H9 (cell line): ENCODE measurements around the gene MRC2. TPM values are rescaled to one million over a fixed set of nuclear protein-coding genes. Genes with fewer than 3 reads are reported as not detected.

ENCODE experiments used
- DNase-seq: peaks from one replicate; pipeline ENCODE4 v3.0.0-alpha.2; 2017
- H2AFZ ChIP-seq: one replicate; pipeline ENCODE4 v1.6.1; 2013; ENCODE audit warnings: mild to moderate bottlenecking, low read length, control low read depth, moderate library complexity
- H2AK5ac ChIP-seq: 2 replicates; pipeline ENCODE4 v1.6.1; 2013; ENCODE audit warnings: low read length, control low read depth, mixed read lengths; ENCODE audit not compliant: insufficient read length
- H2BK120ac ChIP-seq: one replicate; pipeline ENCODE4 v1.6.1; 2013; ENCODE audit warnings: low read depth, mild to moderate bottlenecking, low read length, control low read depth, inconsistent platforms; ENCODE audit not compliant: poor library complexity, severe bottlenecking
- H2BK12ac ChIP-seq: 2 replicates; pipeline ENCODE4 v1.6.1; 2013; ENCODE audit warnings: low read length, control low read depth, mixed read lengths, low read depth; ENCODE audit not compliant: insufficient read length
- H2BK15ac ChIP-seq: 2 replicates; pipeline ENCODE4 v1.6.1; 2013; ENCODE audit warnings: low read depth, low read length, control low read depth
- H2BK20ac ChIP-seq: one replicate; pipeline ENCODE4 v1.6.1; 2013; ENCODE audit warnings: low read depth, mild to moderate bottlenecking, low read length, control low read depth, inconsistent platforms; ENCODE audit not compliant: poor library complexity, severe bottlenecking
- H2BK5ac ChIP-seq: 2 replicates; pipeline ENCODE4 v1.6.1; 2013; ENCODE audit warnings: low read length, control low read depth, mixed read lengths; ENCODE audit not compliant: insufficient read length
- H3K14ac ChIP-seq: 2 replicates; pipeline ENCODE4 v1.6.1; 2013; ENCODE audit warnings: low read length, control low read depth; ENCODE audit not compliant: insufficient read depth
- H3K18ac ChIP-seq: 2 replicates; pipeline ENCODE4 v1.6.1; 2013; ENCODE audit warnings: low read depth, mild to moderate bottlenecking, mixed read lengths, low read length, control low read depth; ENCODE audit not compliant: insufficient read length
- H3K23ac ChIP-seq: 2 replicates; pipeline ENCODE4 v1.6.1; 2013; ENCODE audit warnings: low read length, control low read depth, mixed read lengths, low read depth; ENCODE audit not compliant: insufficient read length
- H3K23me2 ChIP-seq: 2 replicates; pipeline ENCODE4 v1.6.1; 2013; ENCODE audit warnings: low read depth, mild to moderate bottlenecking, mixed read lengths, low read length, control low read depth; ENCODE audit not compliant: insufficient read length, poor library complexity, severe bottlenecking
- H3K27ac ChIP-seq: 2 replicates; pipeline ENCODE4 v1.5.1; 2013; ENCODE audit warnings: low read length, control low read depth, mixed read lengths, low read depth; ENCODE audit not compliant: insufficient read length
- H3K27me3 ChIP-seq: 2 replicates; pipeline ENCODE4 v1.6.1; 2013; ENCODE audit warnings: low read length, control low read depth, inconsistent platforms; ENCODE audit not compliant: insufficient read depth
- H3K4ac ChIP-seq: 2 replicates; pipeline ENCODE4 v1.6.1; 2013; ENCODE audit warnings: low read depth, mild to moderate bottlenecking, control low read depth, inconsistent platforms, low read length, moderate library complexity
- H3K4me1 ChIP-seq: 2 replicates; pipeline ENCODE4 v1.6.1; 2013; ENCODE audit warnings: low read length, control low read depth, inconsistent platforms; ENCODE audit not compliant: insufficient read depth
- H3K4me2 ChIP-seq: 2 replicates; pipeline ENCODE4 v1.6.1; 2013; ENCODE audit warnings: low read length, control low read depth, mixed read lengths; ENCODE audit not compliant: insufficient read length, insufficient read depth
- H3K56ac ChIP-seq: 2 replicates; pipeline ENCODE4 v1.6.1; 2013; ENCODE audit warnings: low read depth, mild to moderate bottlenecking, mixed read lengths, low read length, control low read depth; ENCODE audit not compliant: insufficient read length
- H3K79me1 ChIP-seq: 2 replicates; pipeline ENCODE4 v1.6.1; 2013; ENCODE audit warnings: low read depth, mild to moderate bottlenecking, moderate library complexity, low read length, control low read depth, inconsistent platforms; ENCODE audit not compliant: insufficient read depth, poor library complexity, severe bottlenecking
- H3K79me2 ChIP-seq: 2 replicates; pipeline ENCODE4 v1.6.1; 2013; ENCODE audit warnings: low read length, control low read depth, inconsistent platforms; ENCODE audit not compliant: insufficient read depth
- H3K9ac ChIP-seq: 2 replicates; pipeline ENCODE4 v1.6.1; 2013; ENCODE audit warnings: low read length, control low read depth, mixed read lengths; ENCODE audit not compliant: insufficient read length; ENCODE audit errors: extremely low read depth
- H3K9me3 ChIP-seq: one replicate; pipeline ENCODE4 v1.6.1; 2013; ENCODE audit warnings: low read depth, low read length, inconsistent platforms; ENCODE audit not compliant: control insufficient read depth
- H3T11ph ChIP-seq: one replicate; pipeline ENCODE4 v1.6.1; 2013; ENCODE audit warnings: mild to moderate bottlenecking, low read length, control low read depth, inconsistent platforms
- H4K20me1 ChIP-seq: one replicate; pipeline ENCODE4 v1.6.1; 2013; ENCODE audit not compliant: control insufficient read depth, insufficient read length, insufficient read depth
- H4K5ac ChIP-seq: 2 replicates; pipeline ENCODE4 v1.6.1; 2013; ENCODE audit warnings: low read depth, mild to moderate bottlenecking, mixed read lengths, low read length, control low read depth; ENCODE audit not compliant: insufficient read length
- H4K8ac ChIP-seq: replicated peaks from 2 replicates; pipeline ENCODE4 v1.6.1; 2013; ENCODE audit warnings: low read length, control low read depth, mixed read lengths, low read depth; ENCODE audit not compliant: insufficient read length
- H4K91ac ChIP-seq: 2 replicates; pipeline ENCODE4 v1.6.1; 2013; ENCODE audit warnings: low read depth, mild to moderate bottlenecking, moderate library complexity, mixed read lengths, low read length, control low read depth; ENCODE audit not compliant: insufficient read length
- H3K27ac Mint-ChIP-seq, 3 experiments: 2 replicates in 2 of 3; 3 replicates in 1 of 3; pipeline ENCODE4 v1.8.0; 2020 to 2021; ENCODE audit warnings: mixed read lengths in 3 of 3, mild to moderate bottlenecking in 1 of 3, moderate library complexity in 1 of 3
- H3K27me3 Mint-ChIP-seq: 2 replicates; pipeline ENCODE4 v1.8.0; 2021; ENCODE audit warnings: low read depth, mild to moderate bottlenecking, moderate library complexity, mixed read lengths
- H3K36me3 Mint-ChIP-seq, 3 experiments: 2 replicates in 2 of 3; 3 replicates in 1 of 3; pipeline ENCODE4 v1.8.0; 2020 to 2021; ENCODE audit warnings: low read depth in 3 of 3, mixed read lengths in 3 of 3; ENCODE audit not compliant: insufficient read depth in 1 of 3
- H3K4me1 Mint-ChIP-seq, 2 experiments: 2 replicates each; pipeline ENCODE4 v1.8.0; 2020; ENCODE audit warnings: mixed read lengths in 2 of 2
- H3K4me3 Mint-ChIP-seq, 2 experiments: 2 replicates in 1 of 2; 3 replicates in 1 of 2; pipeline ENCODE4 v1.8.0; 2020 to 2021; ENCODE audit warnings: mild to moderate bottlenecking in 2 of 2, mixed read lengths in 2 of 2, moderate library complexity in 1 of 2
- H3K9me3 Mint-ChIP-seq, 2 experiments: 2 replicates in 1 of 2; 3 replicates in 1 of 2; pipeline ENCODE4 v1.8.0; 2020; ENCODE audit warnings: mild to moderate bottlenecking in 2 of 2, mixed read lengths in 2 of 2, moderate library complexity in 1 of 2
- CTCF ChIP-seq: fragments of 200-600 bp; sonication (generic); conservative IDR thresholded peaks from 3 replicates; pipeline ENCODE4 v1.8.0; 2021; ENCODE audit warnings: antibody characterized with exemption, mild to moderate bottlenecking
- WGBS: extraction: QIAGEN DNeasy Blood & Tissue Kit; methylation state at CpG from one replicate; pipeline ENCODE4 v1.1.7; 2013; ENCODE audit warnings: missing lambda C conversion rate, low lambda C conversion rate, mixed read lengths; ENCODE audit not compliant: insufficient read length; ENCODE audit errors: extremely low coverage; 5-methylcytosine and 5-hydroxymethylcytosine counted together
- total RNA-seq: library from RNA; stranded (reverse); gene quantifications from 2 replicates; pipeline ENCODE4 v1.2.1, GENCODE V29; 2021

The MRC2 gene
- total RNA-seq, 1 experiment from 2014 or later, result 18.7 TPM

DNA sequence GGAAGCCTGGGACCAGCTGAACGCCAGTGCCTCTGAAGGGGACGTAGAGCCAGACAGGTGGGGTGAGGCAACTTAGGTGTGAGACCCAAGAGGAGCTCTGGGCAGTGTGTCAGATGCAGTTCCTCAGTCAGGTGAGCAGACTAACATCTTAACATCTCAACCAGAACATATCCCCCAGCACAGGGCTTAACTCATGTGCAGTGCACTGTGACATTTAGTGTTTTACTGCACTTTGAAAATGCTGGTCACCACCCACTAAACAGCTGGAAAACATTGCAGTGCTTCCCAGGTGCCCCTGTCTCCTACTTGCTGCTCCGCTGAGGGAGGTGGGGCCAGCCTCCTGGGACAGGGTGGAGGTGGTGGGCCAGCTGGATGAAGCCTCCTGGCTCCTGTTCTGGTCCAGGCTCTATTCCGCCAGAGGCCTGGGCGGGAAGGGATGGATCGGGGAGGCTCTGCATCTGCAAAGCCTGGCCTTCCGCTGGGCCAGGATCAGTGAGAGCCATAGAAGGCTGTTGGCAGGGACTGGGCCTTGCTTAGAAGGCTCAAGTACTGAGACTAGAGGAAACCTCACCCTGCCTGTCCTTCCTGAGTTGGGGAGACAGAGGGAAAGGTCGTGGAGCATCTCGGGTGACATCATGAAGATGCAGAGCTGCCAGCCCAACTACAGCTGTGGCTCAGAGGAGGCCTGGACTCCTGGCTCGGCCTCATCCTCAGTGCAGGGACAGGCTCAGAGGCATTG, 7.9 kb upstream of the MRC2 start:
- Mint-ChIP-seq H3K36me3 (peaks cover 0 to 21% (median 8%) of the 10 kb centered on the region in 3 experiments; a peak in 5 of 7 replicates), H3K4me3 (no peak overlapping the region), H3K4me1 (peaks cover 26% of the 10 kb centered on the region in 2 experiments), H3K27ac (peak overlapping the region in 2 of 3 experiments; percentile 75 to 83; a peak in 2 of 7 replicates), H3K9me3 (no peaks in the 10 kb centered on the region), H3K27me3 (no peaks in the 10 kb centered on the region)
- WGBS, result no CpG with 5 or more reads among the region's 10 CpGs
- H3K14ac ChIP-seq, result no peak overlapping the region
- H3K79me2 ChIP-seq, result no peaks in the 10 kb centered on the region
- no peak overlapping the region for H2BK20ac ChIP-seq
- peak; percentile 35 for DNase-seq
- no peak overlapping the region for H2AFZ ChIP-seq
- TF ChIP-seq CTCF, result no peak
- H2BK120ac ChIP-seq, result no peak overlapping the region
- H3T11ph ChIP-seq, result no peak overlapping the region
- no peak overlapping the region for H3K27ac ChIP-seq
- H2BK15ac ChIP-seq, result no peak overlapping the region
- no peak overlapping the region for H3K18ac ChIP-seq
- no peak overlapping the region for H2BK12ac ChIP-seq
- H4K20me1 ChIP-seq, result no peaks in the 10 kb centered on the region
- H3K4me2 ChIP-seq, result no peak overlapping the region
- H3K79me1 ChIP-seq, result no peaks in the 10 kb centered on the region
- H3K23me2 ChIP-seq, result no peaks in the 10 kb centered on the region
- H2BK5ac ChIP-seq, result no peak overlapping the region
- no peak overlapping the region for H3K23ac ChIP-seq
- no peak overlapping the region for H3K9ac ChIP-seq
- H3K4me1 ChIP-seq, result no peaks in the 10 kb centered on the region
- no peaks in the 10 kb centered on the region for H3K9me3 ChIP-seq
- H4K91ac ChIP-seq, result no peak overlapping the region
- no peak overlapping the region for H4K5ac ChIP-seq
- H3K27me3 ChIP-seq, result no peaks in the 10 kb centered on the region
- no peak overlapping the region for H3K4ac ChIP-seq
- H4K8ac ChIP-seq, result no peak overlapping the region
- H3K56ac ChIP-seq, result no peak overlapping the region
- H2AK5ac ChIP-seq, result no peak overlapping the region
